HepG2 (cell line): ENCODE measurements around the gene TMC4. TPM values are rescaled to one million over a fixed set of nuclear protein-coding genes. Genes with fewer than 3 reads are reported as not detected.

Experiments used
- CENPX ChIP-seq: sonication (generic); formaldehyde crosslinking; IDR thresholded peaks from 2 replicates; pipeline ENCODE4 v1.9.0; 2021; ENCODE audit warnings: mild to moderate bottlenecking, missing genetic modification reagents, moderate library complexity
- FOXA1 ChIP-seq, 2 experiments: fragments of 450-650 bp in 1 of 2; sonication (generic) in 1 of 2; formaldehyde crosslinking in 1 of 2; IDR thresholded peaks; 2 replicates each; pipeline versions ENCODE4 v1.4.0 to v1.6.1; 2016 to 2020; ENCODE audit warnings: missing genetic modification reagents in 1 of 2
- FOXM1 ChIP-seq: sonication (generic); formaldehyde crosslinking; IDR thresholded peaks from 2 replicates; pipeline ENCODE4 v1.5.0; 2020; ENCODE audit warnings: missing genetic modification reagents
- GABPB1 ChIP-seq: IDR thresholded peaks from 2 replicates; pipeline ENCODE4 v1.6.1; 2016; ENCODE audit warnings: mild to moderate bottlenecking, missing genetic modification reagents, moderate library complexity, missing compliant biosample characterization
- MTF1 ChIP-seq: sonication (generic); formaldehyde crosslinking; IDR thresholded peaks from 2 replicates; pipeline ENCODE4 v1.5.0; 2020; ENCODE audit warnings: missing genetic modification reagents
- NCOA2 ChIP-seq: sonication (generic); formaldehyde crosslinking; IDR thresholded peaks from 2 replicates; pipeline ENCODE4 v1.8.0; 2022; ENCODE audit warnings: inconsistent platforms
- XRCC5 ChIP-seq: fragments of 200-400 bp; formaldehyde crosslinking; optimal IDR thresholded peaks from 2 replicates; pipeline ENCODE3; 2017; ENCODE audit warnings: mild to moderate bottlenecking, low read length
- ZBTB14 ChIP-seq: sonication (generic); formaldehyde crosslinking; IDR thresholded peaks from 2 replicates; pipeline ENCODE4 v1.4.0; 2020; ENCODE audit warnings: missing genetic modification reagents
- ZBTB21 ChIP-seq: sonication (generic); formaldehyde crosslinking; IDR thresholded peaks from 2 replicates; pipeline ENCODE4 v1.4.0; 2020; ENCODE audit warnings: missing genetic modification reagents
- ZKSCAN8 ChIP-seq: IDR thresholded peaks from 2 replicates; pipeline ENCODE4 v1.6.1; 2016; ENCODE audit warnings: borderline replicate concordance, missing genetic modification reagents, missing compliant biosample characterization
- ZNF260 ChIP-seq: sonication (generic); formaldehyde crosslinking; IDR thresholded peaks from 2 replicates; pipeline ENCODE4 v1.4.0; 2020; ENCODE audit warnings: missing genetic modification reagents, low read depth, mild to moderate bottlenecking, borderline replicate concordance
- ZNF33A ChIP-seq: sonication (generic); formaldehyde crosslinking; IDR thresholded peaks from 2 replicates; pipeline ENCODE4 v1.5.1; 2020; ENCODE audit warnings: missing genetic modification reagents, mild to moderate bottlenecking, moderate library complexity, borderline replicate concordance
- ZNF496 ChIP-seq: sonication (generic); formaldehyde crosslinking; IDR thresholded peaks from 2 replicates; pipeline ENCODE4 v1.8.1; 2023; ENCODE audit warnings: mild to moderate bottlenecking, moderate library complexity, missing genetic modification reagents; ENCODE audit not compliant: insufficient replicate concordance
- ZNF503 ChIP-seq: sonication (generic); formaldehyde crosslinking; IDR thresholded peaks from 2 replicates; pipeline ENCODE4 v1.4.0; 2020; ENCODE audit warnings: missing genetic modification reagents
- ZNF563 ChIP-seq: sonication (generic); formaldehyde crosslinking; IDR thresholded peaks from 2 replicates; pipeline ENCODE4 v1.8.0; 2022; ENCODE audit warnings: mild to moderate bottlenecking, moderate library complexity, missing genetic modification reagents
- ZNF567 ChIP-seq: sonication (generic); formaldehyde crosslinking; IDR thresholded peaks from 2 replicates; pipeline ENCODE4 v1.8.1; 2023; ENCODE audit warnings: mild to moderate bottlenecking, missing genetic modification reagents, borderline replicate concordance
- ZNF615 ChIP-seq: sonication (generic); formaldehyde crosslinking; IDR thresholded peaks from 2 replicates; pipeline ENCODE4 v1.5.0; 2020; ENCODE audit warnings: mild to moderate bottlenecking, missing genetic modification reagents, borderline replicate concordance
- ZSCAN21 ChIP-seq: sonication (generic); formaldehyde crosslinking; IDR thresholded peaks from 2 replicates; pipeline ENCODE4 v1.8.0; 2022; ENCODE audit warnings: mild to moderate bottlenecking, missing genetic modification reagents, moderate library complexity, borderline replicate concordance
- polyA plus RNA-seq, 8 experiments: library from polyadenylated mRNA; depleted of rRNA in 3 of 8; stranded (reverse) in 7 of 8; unstranded in 1 of 8; fragments of >200 nt; fragmentation: Illumina TruSeq in 4 of 8; extraction: Trizol in 4 of 8; gene quantifications; 2 replicates each; pipeline versions ENCODE4 v1.2.1 to v1.2.3, GENCODE V29; 2011 to 2016; ENCODE audit warnings: low read depth in 4 of 8, missing spikeins in 1 of 8, mixed read lengths in 1 of 8; ENCODE audit not compliant: insufficient read depth in 1 of 8
- total RNA-seq, 5 experiments: library from RNA; depleted of rRNA; stranded (reverse); fragments of >200 nt; fragmentation: Illumina TruSeq; extraction: Trizol; gene quantifications; 2 replicates each; pipeline ENCODE4 v1.2.3, GENCODE V29; 2016; ENCODE audit warnings: low read depth in 1 of 5
- TF ChIP-seq, protein P1 (sequence below): sonication (generic); formaldehyde crosslinking; IDR thresholded peaks from 2 replicates; pipeline ENCODE4 v1.5.1; 2020; ENCODE audit warnings: missing genetic modification reagents, mild to moderate bottlenecking, borderline replicate concordance
- TF ChIP-seq, protein P2 (sequence below): sonication (generic); formaldehyde crosslinking; conservative IDR thresholded peaks from 2 replicates; pipeline ENCODE4 v1.8.0; 2022; ENCODE audit warnings: low read depth, missing genetic modification reagents

Gene TMC4
- total and polyA plus RNA-seq, 2 of the 13 experiments (the other 11 are each of a cell fraction or from before 2014, with no cell fraction given), result 0.13 to 0.24 TPM

DNA sequence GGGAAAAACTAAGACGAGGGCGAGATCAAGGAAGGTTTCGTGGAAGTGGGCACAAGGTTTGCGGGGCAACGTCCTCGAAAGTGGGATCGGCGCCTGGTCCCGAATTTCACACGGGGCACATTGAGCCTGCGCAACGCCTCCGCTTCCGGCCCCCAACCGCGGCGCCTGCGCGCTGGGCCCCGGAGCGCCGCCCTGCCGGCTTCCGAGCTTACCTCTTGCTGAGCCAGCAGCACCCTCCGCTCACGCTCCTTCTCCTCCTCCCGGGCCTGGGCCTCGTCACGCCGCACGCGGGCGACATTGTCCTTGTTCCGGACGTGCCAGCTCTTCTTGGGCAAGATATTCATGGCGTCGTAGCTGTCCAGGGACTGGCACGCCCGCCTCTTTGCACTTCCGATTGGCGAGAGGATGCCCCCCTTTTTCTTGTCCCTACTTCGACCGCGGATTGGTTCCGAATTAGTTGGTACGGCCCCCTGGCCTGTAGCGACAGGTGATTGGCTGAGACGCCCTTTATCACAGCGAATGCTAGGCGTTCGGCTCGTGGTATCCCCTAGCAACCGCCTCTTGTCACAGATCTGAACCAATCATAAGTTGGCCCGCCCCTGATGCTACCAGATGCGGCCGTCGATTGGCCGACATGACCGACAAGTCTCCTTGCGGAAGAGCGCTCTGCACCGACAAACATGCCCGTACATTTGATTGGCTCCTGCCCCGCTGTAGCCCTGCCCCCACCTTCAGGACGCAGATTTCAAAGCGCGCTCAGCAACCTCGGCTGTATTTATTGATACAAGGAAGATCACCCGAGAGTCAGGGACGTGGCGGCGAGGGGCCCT is 13.4 kb downstream of the TMC4 start, which contains the start of gene LENG1 (continued):
- no peak for TF ChIP-seq ZNF33A (CRISPR knock-in tag)
- peak; percentile 94 for TF ChIP-seq GABPB1 (CRISPR knock-in tag)
- 0 out of 2 replicates have a peak, but pooled peaks have one; percentile 4 for TF ChIP-seq ZKSCAN8
- no peak for TF ChIP-seq FOXM1 (CRISPR knock-in tag)
- no peak for TF ChIP-seq ZSCAN21 (CRISPR knock-in tag)
- TF ChIP-seq ZNF615 (CRISPR knock-in tag), result no peak
- TF ChIP-seq ZBTB14 (CRISPR knock-in tag), result no peak
- peak; percentile 27; the same call in 1 of the 2 replicates for TF ChIP-seq NCOA2 (CRISPR knock-in tag)
- TF ChIP-seq CENPX (CRISPR knock-in tag), result no peak
- TF ChIP-seq, protein P1, sequence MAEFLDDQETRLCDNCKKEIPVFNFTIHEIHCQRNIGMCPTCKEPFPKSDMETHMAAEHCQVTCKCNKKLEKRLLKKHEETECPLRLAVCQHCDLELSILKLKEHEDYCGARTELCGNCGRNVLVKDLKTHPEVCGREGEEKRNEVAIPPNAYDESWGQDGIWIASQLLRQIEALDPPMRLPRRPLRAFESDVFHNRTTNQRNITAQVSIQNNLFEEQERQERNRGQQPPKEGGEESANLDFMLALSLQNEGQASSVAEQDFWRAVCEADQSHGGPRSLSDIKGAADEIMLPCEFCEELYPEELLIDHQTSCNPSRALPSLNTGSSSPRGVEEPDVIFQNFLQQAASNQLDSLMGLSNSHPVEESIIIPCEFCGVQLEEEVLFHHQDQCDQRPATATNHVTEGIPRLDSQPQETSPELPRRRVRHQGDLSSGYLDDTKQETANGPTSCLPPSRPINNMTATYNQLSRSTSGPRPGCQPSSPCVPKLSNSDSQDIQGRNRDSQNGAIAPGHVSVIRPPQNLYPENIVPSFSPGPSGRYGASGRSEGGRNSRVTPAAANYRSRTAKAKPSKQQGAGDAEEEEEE, result no peak
- TF ChIP-seq FOXA1 (IDR thresholded peaks at IDR 0.05), result no peak
- TF ChIP-seq FOXA1 (CRISPR knock-in tag; IDR thresholded peaks at IDR 0.05), result peak; percentile 47; the same call in 1 of the 2 replicates
- peak; percentile 72; the same call in 1 of the 2 replicates for TF ChIP-seq ZNF567 (CRISPR knock-in tag)
- 0 out of 2 replicates have a peak, but pooled peaks have one; percentile 53 for TF ChIP-seq ZNF563
- TF ChIP-seq ZNF503 (CRISPR knock-in tag), result no peak
- no peak for TF ChIP-seq ZBTB21 (CRISPR knock-in tag)
- TF ChIP-seq, protein P2, sequence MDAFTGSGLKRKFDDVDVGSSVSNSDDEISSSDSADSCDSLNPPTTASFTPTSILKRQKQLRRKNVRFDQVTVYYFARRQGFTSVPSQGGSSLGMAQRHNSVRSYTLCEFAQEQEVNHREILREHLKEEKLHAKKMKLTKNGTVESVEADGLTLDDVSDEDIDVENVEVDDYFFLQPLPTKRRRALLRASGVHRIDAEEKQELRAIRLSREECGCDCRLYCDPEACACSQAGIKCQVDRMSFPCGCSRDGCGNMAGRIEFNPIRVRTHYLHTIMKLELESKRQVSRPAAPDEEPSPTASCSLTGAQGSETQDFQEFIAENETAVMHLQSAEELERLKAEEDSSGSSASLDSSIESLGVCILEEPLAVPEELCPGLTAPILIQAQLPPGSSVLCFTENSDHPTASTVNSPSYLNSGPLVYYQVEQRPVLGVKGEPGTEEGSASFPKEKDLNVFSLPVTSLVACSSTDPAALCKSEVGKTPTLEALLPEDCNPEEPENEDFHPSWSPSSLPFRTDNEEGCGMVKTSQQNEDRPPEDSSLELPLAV (CRISPR knock-in tag), result no peak
- TF ChIP-seq MTF1, result no peak
- no peak for TF ChIP-seq ZNF496 (CRISPR knock-in tag)
- no peak for TF ChIP-seq ZNF260 (CRISPR knock-in tag)
- TF ChIP-seq XRCC5, result peak; percentile 17
